ENCODE results near the gene PGLYRP1. TPM values are rescaled to one million over a fixed set of nuclear protein-coding genes. Genes with fewer than 3 reads are reported as not detected.

The PGLYRP1 gene
- total RNA-seq, 1 experiment from 2014 or later = not detected

DNA sequence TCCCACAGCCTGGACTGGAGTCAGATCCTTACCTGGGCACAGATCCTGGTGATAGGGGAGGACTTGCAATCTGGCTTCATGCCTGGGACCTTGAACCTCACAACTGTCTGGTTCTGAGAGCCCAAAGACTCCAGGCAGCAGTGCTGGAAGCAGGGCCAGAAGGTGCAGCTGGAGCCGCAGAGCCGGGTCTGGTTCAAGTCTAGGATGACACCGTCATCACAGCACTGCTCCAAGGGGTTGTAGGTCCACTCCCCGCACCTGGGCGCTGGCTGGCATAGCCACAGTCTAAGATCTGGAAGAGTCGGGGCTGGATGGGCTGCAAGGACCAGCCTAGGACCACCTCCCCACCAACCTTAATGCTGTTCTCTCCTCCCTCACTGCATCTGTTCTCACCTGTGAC, 17.3 kb upstream of the PGLYRP1 start:
- no peaks in the 10 kb centered on the region for H3K27me3 ChIP-seq (ENCODE audit: insufficient read depth, low read length)
- H3K4me2 ChIP-seq (ENCODE audit: insufficient read depth, insufficient read length, low read length) = no peak overlapping the region
- DNase-seq = no peak
- Mint-ChIP-seq H3K27me3 (ENCODE audit: low read depth) (peaks cover 58% of the 10 kb centered on the region), H3K27ac (no peak overlapping the region; a peak in 1 of 7 replicates), H3K36me3 (ENCODE audit: insufficient read depth in 1 of 3, low read depth in 3 of 3) (peaks cover 0 to 8% (median 6%) of the 10 kb centered on the region in 3 experiments; a peak in 6 of 7 replicates), H3K4me1 (peaks cover 0 to 7% of the 10 kb centered on the region in 2 experiments; a peak in 2 of 4 replicates), H3K9me3 (peaks cover 34 to 53% of the 10 kb centered on the region in 2 experiments), H3K4me3 (no peak overlapping the region)
- no peak overlapping the region for H2BK20ac ChIP-seq (ENCODE audit: low read depth, low read length, poor library complexity, severe bottlenecking)
- H4K8ac ChIP-seq (replicated peaks; ENCODE audit: insufficient read length, low read depth, low read length) = no peak overlapping the region
- H2BK5ac ChIP-seq (ENCODE audit: insufficient read length, low read length) = no peak overlapping the region
- no peak overlapping the region for H2BK15ac ChIP-seq (ENCODE audit: low read depth, low read length)
- H2BK12ac ChIP-seq (ENCODE audit: insufficient read length, low read depth, low read length) = no peak overlapping the region
- no peak overlapping the region for H3K18ac ChIP-seq (ENCODE audit: insufficient read length, low read depth, low read length)
- no peak overlapping the region for H2AK5ac ChIP-seq (ENCODE audit: insufficient read length, low read length)
- H4K5ac ChIP-seq (ENCODE audit: insufficient read length, low read depth, low read length) = no peak overlapping the region
- H3K79me2 ChIP-seq (ENCODE audit: insufficient read depth, low read length) = no peaks in the 10 kb centered on the region
- H3K27ac ChIP-seq (ENCODE audit: insufficient read length, low read depth, low read length) = no peak overlapping the region
- H3K56ac ChIP-seq (ENCODE audit: insufficient read length, low read depth, low read length) = no peak overlapping the region
- H3K4ac ChIP-seq (ENCODE audit: low read depth, low read length) = no peak overlapping the region
- H3K4me1 ChIP-seq (ENCODE audit: insufficient read depth, low read length) = no peaks in the 10 kb centered on the region
- no peak overlapping the region for H3K9ac ChIP-seq (ENCODE audit: extremely low read depth, insufficient read length, low read length)
- no peak overlapping the region for H3K23ac ChIP-seq (ENCODE audit: insufficient read length, low read depth, low read length)
- no CpG with 5 or more reads among the region's 6 CpGs for WGBS (ENCODE audit: extremely low coverage, insufficient read length, low lambda C conversion rate)
- no peak overlapping the region for H2BK120ac ChIP-seq (ENCODE audit: low read depth, low read length, poor library complexity, severe bottlenecking)
- no peak overlapping the region for H3K14ac ChIP-seq (ENCODE audit: insufficient read depth, low read length)
- H3T11ph ChIP-seq (ENCODE audit: low read length) = no peak overlapping the region
- H3K9me3 ChIP-seq (ENCODE audit: control insufficient read depth, low read depth, low read length) = peaks cover 5% of the 10 kb centered on the region
- no peaks in the 10 kb centered on the region for H4K20me1 ChIP-seq (ENCODE audit: control insufficient read depth, insufficient read depth, insufficient read length)
- no peaks in the 10 kb centered on the region for H3K23me2 ChIP-seq (ENCODE audit: insufficient read length, low read depth, low read length, poor library complexity, severe bottlenecking)
- H2AFZ ChIP-seq (ENCODE audit: low read length) = no peak overlapping the region
- H4K91ac ChIP-seq (ENCODE audit: insufficient read length, low read depth, low read length) = no peak overlapping the region
- TF ChIP-seq, protein P1, sequence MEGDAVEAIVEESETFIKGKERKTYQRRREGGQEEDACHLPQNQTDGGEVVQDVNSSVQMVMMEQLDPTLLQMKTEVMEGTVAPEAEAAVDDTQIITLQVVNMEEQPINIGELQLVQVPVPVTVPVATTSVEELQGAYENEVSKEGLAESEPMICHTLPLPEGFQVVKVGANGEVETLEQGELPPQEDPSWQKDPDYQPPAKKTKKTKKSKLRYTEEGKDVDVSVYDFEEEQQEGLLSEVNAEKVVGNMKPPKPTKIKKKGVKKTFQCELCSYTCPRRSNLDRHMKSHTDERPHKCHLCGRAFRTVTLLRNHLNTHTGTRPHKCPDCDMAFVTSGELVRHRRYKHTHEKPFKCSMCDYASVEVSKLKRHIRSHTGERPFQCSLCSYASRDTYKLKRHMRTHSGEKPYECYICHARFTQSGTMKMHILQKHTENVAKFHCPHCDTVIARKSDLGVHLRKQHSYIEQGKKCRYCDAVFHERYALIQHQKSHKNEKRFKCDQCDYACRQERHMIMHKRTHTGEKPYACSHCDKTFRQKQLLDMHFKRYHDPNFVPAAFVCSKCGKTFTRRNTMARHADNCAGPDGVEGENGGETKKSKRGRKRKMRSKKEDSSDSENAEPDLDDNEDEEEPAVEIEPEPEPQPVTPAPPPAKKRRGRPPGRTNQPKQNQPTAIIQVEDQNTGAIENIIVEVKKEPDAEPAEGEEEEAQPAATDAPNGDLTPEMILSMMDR (conservative IDR thresholded peaks at IDR 0.05) = no peak
- no peaks in the 10 kb centered on the region for H3K79me1 ChIP-seq (ENCODE audit: insufficient read depth, low read depth, low read length, poor library complexity, severe bottlenecking)
